ENCODE data around the gene SLAMF9.

The SLAMF9 gene

DNA sequence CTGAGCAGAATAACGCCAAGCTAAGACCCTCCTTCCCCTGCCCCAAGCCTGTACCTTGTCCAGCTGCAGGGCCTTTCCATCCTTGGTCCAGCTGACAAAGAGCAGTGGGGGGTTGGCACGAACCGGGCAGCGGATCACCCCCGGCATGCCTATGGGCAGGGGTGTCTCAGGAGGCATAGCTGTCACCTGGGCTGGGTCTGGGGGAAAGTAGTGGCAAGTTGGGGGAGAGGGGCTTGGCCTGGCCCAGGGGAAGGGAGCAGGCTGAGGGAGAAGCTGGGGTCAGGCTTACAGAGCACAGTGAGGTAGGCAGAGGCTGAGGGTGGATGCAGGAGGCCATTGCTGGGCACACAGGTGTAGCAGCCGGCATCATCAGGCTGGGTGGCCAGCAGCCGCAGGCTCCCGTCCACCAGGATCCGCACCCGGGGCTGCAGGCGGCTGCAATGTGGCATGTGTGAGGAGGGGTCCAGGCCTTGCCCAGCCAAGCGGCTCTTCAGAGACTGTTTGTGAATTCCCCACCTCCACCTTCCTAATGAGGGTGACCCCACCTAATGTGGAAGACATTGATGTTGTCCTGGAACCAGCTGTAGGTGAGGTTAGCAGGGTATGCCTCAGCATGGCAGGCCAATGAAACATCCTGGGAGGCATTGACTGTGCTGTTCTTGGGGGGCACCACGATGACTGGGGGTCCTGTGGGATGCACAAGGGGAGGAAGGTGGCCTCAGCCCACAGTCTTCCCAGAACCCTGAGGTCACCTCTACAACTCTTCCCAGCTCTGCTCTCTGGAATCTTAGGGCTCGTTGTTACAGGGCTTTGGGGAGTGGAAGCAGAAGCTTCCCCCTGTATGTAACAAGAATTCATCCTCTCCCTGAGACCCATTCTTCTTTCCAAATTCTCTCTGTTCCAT, 19.6 kb downstream of the SLAMF9 start:
- no peak for DNase-seq (ENCODE audit: low read depth in 2 of 2)

DNA sequence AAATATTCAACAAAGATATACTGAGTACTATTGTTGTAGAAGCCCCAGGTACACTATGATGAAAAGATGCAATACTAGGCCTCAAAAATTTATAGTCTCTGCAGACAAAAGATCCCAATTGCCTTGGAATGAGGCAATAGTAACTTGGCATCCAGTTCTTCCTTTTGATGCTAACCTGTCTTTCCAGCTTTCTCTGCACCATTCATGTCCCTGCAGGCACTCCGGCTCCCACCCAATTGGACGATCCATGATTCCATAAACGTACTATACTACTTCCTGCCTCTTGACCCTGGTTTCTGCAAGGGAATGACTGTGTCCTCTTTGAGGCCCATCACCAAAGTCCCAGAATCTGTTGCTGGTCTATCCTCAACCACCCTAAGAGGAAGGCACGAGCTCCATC, 20.7 kb downstream of the SLAMF9 start:
- DNase-seq (ENCODE audit: low read depth in 2 of 2) = no peak

DNA sequence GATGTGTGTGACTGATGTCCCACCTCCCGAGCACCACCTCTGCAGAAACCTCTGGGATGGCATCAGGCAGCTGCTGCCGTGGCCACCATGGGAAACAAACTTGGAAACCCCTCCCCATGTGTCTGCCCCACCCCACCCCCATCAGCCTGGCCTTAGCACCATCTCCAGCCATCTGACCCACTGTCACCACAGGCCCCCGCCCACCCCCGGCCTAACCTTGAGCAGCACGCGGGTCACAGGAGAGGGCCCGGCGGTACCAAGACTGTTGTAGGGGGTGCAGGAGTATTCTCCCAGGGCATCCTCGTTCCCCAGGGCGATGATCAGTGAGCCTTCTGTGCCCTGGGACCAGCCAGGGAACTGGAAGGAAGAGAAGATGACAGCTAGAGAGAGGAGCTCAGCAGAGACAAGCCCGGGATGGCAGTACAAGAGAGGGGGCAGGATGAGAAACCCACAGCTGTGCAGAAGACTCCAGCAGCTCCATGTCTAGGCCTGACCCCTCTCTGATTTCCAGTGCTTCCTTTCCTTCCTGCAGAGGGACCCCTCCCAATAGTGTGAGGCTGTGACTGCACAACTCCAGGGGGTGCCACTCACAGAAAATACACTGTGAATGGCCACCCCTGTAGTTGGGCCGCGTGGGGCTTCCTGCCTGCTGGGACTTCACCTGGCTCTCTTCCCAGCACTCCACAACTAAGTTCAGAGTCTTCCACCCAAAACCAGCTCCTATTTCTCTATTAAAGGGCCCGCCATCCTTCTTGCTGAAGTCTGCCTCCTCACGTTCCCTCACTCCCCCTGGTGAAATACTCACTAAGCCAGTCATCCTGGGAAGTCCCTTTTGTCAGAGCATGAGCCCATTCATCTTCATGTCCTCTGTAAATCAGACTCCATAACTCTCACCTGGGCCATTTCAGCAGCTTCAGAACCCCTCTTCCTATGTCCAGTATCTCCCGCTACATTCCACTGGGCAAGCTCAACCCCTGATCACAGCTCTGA, 21.4 kb downstream of the SLAMF9 start:
- DNase-seq (ENCODE audit: low read depth in 2 of 2) = no peak

DNA sequence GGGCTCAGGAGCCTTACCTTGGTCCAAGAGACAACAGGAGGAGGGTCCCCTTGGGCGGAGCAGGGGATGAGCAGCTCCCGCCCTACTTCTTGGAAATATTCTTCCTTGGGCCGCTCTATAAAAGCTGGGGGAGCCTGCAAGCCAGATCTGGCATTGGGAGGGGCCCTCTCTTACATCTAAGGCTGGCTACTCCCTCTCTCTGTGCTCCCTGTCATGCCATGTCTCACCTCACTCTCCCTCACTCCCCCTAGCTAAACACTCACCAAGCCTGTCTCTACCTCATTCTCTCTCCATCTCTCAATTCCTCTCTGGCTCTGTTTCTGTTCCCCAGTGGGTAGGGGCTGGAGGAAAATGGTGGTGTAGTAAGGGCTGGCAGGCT, 22.3 kb downstream of the SLAMF9 start:
- no peak for DNase-seq (ENCODE audit: low read depth in 2 of 2)

DNA sequence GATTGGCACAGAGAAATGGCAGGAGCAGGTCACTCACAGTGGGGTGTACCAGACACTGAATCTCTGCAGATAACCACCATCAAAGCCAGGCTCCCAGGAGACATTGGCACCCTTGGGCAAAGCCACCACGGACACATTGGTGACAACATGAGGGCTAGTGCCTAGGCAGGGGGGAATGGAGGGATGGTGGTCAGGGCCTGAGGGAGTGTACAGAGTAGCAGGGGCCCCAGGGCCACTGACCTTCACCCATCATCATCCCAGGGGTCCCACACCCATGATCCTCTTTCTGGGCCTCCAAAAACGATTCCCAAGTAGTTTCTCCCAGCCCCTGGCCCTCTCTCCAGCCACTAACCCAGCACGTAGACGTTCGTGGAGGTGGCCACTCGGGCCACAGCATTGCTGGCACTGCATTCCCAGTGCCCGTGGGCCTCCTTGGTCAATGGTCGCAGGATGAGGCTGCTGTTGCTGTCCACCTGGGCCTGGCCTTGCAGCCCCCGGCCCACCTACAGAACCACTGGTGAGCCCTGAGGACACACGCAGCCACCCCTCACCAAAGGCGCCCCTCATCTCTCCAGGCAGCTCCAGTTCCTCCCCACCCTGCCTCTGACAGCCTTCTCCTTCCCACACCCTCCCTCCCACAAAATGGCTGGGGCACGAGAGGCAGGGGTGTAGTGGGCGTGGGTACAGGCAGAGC, 22.8 kb downstream of the SLAMF9 start:
- no peak for DNase-seq (ENCODE audit: low read depth in 2 of 2)

DNA sequence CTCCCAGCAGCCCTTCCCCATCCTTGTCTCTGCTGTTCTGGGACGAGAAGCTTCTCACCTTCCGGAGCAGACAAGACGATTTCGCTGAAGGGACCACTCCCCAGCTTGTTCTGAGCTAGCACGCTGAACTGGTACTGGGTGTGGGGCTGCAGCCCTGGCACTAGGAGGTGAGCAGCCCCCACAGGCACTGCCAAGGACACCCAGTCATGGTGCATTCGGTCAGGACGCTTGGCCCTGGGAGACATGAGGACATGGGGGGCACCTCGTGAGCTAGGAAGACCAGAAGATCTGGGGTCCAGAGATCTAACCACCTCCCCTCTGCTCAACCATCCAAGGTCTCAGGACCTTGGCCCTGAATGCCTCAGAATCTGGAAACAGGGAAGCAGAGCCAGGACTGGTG, 23.4 kb downstream of the SLAMF9 start:
- DNase-seq (ENCODE audit: low read depth in 2 of 2) = no peak

DNA sequence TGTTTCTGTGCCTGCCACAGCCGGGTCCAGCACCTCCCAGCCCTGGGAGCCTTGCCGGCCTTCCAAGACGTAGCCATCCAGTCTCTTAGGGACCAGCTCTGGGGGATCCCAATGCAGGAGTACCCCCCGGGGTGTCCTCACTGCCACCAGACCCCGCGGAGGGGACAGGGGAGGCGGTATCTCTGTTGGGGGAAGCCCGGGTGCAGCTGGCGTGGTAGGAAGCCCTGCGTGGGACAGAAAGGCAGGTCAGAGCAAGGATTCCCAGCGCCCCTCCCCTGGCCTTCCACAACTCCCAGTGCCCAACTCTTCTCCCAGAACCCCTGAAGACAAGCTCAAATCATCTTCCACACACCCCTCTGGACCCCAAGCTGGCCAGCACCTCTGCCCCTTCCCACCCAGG, 23.8 kb downstream of the SLAMF9 start:
- no peak for DNase-seq (ENCODE audit: low read depth in 2 of 2)

DNA sequence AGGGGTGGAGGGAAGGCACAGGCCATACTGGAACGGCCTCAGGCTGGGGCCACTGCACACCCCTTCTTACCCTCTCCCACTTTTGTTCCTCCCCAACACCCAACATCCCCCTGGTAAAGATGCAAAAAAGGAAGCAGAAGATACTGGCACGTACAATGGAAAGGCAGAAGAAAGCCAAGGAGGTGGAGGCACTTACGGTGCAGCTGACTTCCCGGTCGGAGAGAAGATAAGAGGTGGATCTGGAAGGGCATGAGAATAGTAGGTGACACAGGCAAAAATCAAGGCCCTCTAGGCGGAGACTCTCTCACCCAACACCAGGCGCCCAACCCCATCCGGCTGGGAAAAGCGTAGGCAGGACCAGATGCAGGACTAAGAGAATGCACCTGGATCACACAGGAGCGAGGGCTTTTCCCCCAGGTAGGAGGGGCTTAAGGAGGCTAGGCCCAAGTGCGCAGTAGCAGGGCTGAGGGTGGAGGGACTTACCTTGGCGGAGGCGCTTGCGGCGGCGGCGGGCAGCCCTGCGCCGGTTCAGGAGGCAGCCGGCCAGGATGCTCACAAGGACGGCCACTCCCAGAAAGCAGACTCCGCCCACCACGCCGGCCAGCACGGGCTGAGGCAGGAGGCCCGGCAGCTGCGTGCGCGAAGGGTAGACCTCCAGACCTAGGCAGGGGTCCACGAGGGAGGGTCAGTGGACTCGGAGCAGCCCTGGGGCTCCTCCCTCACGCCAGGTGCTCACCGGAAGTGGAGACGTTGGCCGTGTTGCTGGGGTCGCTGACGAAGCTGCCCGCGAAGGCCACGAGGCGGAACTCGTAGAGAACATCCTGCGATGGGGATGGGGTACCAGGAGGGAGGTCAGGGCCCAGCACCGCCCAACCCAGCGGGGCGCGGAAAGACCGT, 24.6 kb downstream of the SLAMF9 start:
- DNase-seq (ENCODE audit: low read depth in 2 of 2) = no peak

DNA sequence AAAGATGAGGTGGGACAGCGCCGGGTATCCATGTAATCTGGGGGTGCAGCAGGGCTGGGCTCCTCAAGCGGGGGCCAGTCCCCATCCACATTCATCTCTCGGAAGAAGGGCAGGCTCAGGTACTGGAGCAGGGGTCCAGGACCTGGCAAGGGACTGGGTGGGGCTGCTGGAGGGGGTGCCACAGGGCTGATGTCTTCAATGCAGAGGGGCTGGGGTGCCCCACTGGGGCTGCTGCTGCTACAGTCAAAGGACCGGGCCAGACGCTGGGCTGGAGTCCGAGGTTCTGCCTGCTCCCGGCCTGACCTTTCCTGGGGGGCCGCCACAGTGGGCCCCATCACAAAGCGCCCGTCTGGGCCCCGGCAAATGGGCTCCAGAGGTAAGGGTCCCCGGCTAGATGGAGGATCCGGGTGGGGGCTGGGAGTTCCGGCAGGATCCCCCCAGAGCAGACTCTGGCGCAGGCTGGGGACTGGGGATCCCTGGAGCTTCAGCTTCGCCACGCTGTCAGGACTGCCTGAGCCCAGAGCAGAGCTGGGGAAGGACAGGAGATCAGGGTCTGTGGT, 25.5 kb downstream of the SLAMF9 start:
- no peak for DNase-seq (ENCODE audit: low read depth in 2 of 2)

DNA sequence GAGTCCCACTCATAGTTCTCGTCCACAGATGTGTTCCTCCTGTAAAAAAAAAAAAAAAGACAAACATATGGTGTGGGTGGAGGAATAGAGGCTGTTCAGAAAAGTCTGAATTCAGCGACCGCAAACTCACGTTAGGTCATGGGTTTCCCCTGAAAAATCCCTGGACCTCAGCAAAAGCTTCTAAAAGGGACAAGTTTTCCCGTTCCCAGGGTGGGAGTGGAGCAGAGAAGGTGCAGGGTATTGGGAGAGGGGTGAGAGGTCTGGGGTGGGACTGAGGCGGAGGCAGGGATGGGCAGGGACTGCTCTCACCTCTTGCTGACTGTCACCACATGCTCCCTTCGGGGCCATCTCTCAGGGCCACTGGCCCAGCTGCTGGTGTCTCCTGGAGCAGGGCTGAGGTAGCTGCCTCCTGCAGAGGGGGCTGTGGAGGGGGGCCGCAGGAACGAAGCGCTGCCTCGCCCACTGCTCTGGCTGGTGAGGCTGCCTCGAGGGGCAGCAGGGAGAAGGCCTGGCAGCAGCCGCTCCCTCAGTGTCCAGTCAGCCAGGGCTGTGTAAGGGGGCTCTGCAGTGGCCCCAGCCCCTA, 26.1 kb downstream of the SLAMF9 start:
- DNase-seq (ENCODE audit: low read depth in 2 of 2) = no peak

DNA sequence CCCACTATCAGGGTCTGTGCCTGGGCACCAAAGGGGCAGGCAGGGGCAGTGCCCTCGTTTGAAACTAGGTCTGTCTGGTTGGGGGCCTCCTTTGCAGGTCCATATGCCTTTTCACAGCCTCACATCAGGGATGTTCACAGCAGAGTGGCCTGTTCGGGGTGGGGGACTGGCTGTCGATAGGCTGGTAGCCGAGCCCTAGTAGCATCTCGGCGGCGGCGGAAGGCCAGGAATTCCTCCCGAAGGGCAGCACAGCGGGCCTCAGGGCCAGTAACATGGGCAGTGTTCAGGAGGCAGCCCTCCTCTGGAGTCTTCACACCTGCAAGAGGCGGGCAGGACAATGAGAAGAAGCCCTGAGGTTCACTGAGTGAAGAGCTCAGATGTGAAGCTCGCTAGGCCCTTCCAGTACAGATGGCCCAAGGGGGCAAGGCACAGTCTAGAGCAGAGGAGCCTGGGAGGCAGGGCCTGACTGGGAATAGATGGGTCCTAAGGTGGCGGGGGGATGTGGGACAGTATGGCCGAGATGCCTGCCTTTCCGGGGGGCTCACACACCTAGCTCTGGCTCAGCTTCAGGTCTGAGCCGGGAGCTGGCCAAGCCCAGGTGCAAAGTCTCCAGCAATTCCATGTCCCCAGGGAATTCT, 26.7 kb downstream of the SLAMF9 start:
- no peak for DNase-seq (ENCODE audit: low read depth in 2 of 2)

DNA sequence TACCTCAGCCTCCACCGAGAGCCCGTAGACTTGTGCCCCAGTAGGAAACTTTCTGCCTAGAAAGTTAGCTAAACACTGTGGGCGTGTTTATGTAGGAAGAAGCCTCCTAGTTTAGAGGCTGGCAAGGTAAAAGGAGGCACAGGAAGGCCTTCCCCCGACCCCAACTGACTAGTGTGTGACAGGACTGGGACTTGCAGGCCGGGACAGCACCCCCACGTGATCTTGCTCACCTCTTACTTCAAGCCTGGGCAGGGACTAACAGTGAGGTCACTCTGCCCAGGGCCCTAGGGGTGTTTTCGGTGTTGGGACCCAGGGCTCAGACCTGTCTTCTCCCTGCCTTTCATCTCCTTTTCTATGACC, 28.3 kb downstream of the SLAMF9 start:
- DNase-seq (ENCODE audit: low read depth in 2 of 2) = peak in 1 of 2 donors; percentile 39

DNA sequence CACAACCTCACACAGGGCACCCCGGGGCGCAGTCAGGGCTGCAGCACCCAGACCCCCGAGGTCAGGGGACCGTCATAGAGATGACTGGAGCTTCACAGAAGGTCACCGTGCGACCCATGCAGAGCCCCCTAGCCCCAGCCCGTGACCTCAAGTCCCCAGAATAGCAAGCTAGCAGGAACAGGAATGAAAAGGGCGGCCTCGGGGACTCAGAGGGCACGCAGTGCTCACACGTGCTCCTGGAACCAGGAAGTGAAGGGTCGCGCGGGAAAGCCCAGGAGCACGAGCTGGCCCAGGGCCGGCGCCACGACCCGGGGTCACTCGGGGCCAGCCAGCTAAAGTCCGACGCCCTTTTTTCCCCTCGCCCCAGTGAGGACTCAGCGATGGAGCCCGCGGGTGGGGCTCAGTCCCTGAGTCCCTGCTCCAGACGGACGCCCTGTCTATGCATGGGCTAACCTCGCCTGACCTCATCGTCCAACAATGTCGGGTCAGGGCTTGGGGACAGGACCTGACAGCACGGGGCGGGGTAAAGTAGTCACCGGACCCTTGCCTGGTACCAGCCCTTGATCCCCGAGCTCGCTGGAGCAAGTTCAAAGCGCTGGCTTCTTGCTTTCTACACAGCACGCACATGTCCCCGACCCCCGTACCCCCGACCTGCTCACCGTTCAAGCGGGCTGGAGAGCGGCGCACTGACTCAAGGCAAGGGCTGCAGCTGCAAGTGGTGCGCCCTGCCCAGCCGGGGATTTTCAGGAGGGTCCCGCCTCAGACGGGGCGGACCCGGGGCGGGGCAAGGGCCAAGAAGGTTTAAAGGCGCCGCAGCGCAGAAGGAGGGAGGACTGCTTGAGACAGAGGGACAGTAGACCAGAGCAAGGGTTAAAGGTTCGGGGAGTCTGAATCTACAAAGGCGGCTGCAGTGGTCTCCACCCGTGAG, 29.0 kb downstream of the SLAMF9 start, which contains the start of gene TAGLN2:
Gene TAGLN2, minus strand, starts transcription at position 717 of the 928 bp plus-strand sequence. CDS start 4,998 bp downstream, outside the sequence.
- peak; percentile 88 to 91 for DNase-seq (ENCODE audit: low read depth in 2 of 2)

DNA sequence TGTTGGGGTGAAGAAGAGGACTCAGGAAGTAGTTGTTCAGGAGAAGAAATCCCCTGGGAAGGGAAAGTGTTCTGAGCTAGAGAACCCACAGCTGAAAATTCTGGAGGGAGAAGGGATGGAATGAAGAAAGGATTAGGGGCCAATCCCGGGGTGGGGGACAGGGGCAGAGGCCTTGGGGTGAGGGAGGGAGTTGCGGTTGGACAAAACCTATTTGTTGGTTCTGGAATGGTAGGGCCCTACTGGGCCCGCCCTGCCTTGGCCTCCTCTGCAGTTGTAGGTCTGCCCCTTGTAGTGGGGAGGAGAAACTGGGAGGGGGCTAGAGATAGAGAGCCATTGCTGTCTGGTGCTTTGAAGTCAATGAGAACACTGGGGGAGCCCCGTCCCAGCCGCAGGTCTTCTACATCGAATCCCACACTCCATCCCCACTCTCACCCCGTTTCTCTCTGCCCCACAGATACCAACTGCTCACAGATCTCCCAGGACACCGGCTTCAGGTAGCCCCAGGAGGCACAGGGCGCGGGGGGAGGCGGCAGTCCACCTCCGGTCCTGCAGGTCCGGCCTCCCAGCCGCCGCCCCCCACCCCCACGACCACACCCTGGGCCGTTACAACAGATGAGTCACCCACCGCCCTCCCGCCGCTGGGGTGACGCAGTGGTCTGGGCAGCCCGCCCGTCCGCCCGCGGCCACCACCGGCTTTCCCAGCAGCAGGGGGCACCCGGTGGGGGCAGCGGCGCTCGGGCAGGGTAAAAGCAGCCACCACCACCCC, 29.8 kb downstream of the SLAMF9 start:
- DNase-seq (ENCODE audit: low read depth in 2 of 2) = peak; percentile 66 to 74

DNA sequence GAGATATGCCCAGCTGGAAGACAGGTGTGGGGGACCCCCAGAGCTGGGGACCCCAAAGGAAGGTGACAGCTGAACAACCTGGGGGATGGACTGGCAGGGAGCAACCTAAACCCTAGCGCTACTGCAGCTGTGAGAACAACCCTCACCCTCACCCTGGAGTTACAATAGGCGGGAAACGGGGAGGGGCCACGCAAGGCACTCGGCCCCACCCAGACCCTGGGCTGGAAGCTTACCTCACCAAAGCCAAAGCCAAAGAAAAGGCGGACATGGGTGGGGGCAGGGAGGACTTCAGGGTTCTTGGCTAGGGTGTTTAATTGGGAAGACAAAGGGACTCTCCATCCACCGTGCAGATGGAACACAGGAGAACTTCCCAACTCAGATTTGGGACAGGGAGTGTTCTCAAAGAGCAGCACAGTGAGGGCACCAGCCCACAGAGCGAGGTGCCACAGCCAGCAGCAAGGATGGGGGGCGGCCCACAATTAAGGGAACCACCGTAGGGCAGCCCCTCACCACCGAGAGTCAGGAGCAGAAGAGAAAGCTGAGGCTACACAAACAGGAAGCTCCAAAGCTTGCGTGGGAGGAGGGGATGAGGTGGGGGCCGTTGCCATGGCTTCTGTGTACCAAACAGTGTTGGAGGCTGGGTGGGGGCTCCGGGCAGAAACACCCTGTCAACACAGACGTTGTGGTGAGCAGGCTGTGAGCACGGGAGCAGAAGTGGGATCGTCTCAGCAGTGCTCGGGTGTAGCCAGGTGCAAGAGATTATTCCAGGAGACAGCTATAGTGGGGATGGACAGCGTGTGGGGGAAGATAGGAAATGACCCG, 30.6 kb downstream of the SLAMF9 start:
- DNase-seq (ENCODE audit: low read depth in 2 of 2) = peak; percentile 75 to 81

DNA sequence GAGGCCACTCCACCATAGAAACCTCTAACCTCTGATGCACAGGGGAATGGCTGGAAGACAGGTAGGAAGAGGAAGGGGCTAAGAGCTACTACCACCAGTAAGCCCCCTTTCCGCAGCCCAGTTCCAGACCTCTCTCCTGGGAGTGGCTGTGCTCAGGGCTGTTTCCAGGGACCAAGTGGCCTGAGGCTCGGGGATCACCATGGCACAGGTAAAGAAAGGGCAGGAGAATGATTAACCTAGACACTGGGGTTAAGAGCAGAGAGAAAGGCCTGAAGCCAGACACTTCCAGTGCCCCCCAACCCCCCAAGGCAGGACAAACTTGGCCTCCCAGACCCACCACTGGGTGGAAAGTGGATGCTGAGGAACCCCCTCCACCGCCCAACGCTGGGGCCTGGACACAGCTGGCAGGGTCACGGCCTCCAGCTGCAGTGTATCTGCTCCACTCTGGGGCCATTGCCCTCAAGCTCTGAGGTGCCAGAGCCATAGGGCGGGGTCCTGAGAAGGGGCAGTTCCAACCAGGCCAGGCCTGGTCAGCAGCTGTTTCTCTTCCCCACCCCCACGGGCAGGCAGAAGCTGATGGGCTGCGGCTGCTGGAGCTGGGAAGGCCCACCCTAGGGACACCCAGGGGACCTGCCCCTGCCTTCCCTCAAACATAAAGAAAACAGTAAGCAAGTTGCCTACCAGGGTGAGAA, 31.4 kb downstream of the SLAMF9 start:
- DNase-seq (ENCODE audit: low read depth in 2 of 2) = no peak

Measured in stimulated activated CD8-positive, alpha-beta memory T cell treated with anti-CD3 and anti-CD28 coated beads, Interleukin-15, amount 100 ng/mL, for 48 hours (primary cell).